CD14-positive monocyte (primary cell): ENCODE data around the gene IRF2. TPM values are rescaled to one million over a fixed set of nuclear protein-coding genes. Genes with fewer than 3 reads are reported as not detected.
A peak's percentile ranks its signal among the peaks of the same experiment; 100 is the strongest.

ENCODE experiments used
- DNase-seq, 3 donors: peaks; one replicate each; pipeline ENCODE4 v3.0.0-alpha.2; 2011 to 2022
- H2AFZ ChIP-seq: 2 replicates; pipeline ENCODE4 v1.6.0; 2012; ENCODE audit warnings: mild to moderate bottlenecking, low read depth, low read length, inconsistent platforms; ENCODE audit not compliant: insufficient read depth, poor library complexity, severe bottlenecking
- H3K27ac ChIP-seq, 2 donors: 1 replicate in 1 of 2; 2 replicates in 1 of 2; pipeline ENCODE4 v1.5.1; 2012 to 2013; ENCODE audit warnings: low read length in 2 of 2, control low read depth in 1 of 2, inconsistent platforms in 1 of 2, low read depth in 1 of 2, mild to moderate bottlenecking in 1 of 2
- H3K27me3 ChIP-seq, 2 donors: one replicate each; pipeline versions ENCODE4 v1.6.0 to v1.6.1; 2011 to 2013; ENCODE audit warnings: low read length in 2 of 2; ENCODE audit not compliant: control insufficient read depth in 2 of 2, insufficient read depth in 2 of 2
- H3K36me3 ChIP-seq, 2 donors: replicated peaks in 1 of 2; 1 replicate in 1 of 2; 2 replicates in 1 of 2; pipeline versions ENCODE4 v1.5.1 to v1.6.1; 2012 to 2013; ENCODE audit warnings: low read length in 2 of 2, control low read depth in 1 of 2, inconsistent platforms in 1 of 2, mild to moderate bottlenecking in 1 of 2; ENCODE audit not compliant: insufficient read depth in 2 of 2, control insufficient read depth in 1 of 2
- H3K4me1 ChIP-seq, 2 donors: 1 replicate in 1 of 2; 2 replicates in 1 of 2; pipeline versions ENCODE4 v1.5.1 to v1.6.1; 2012 to 2013; ENCODE audit warnings: low read length in 2 of 2, control low read depth in 1 of 2, inconsistent platforms in 1 of 2, mild to moderate bottlenecking in 1 of 2, moderate library complexity in 1 of 2; ENCODE audit not compliant: insufficient read depth in 2 of 2, control insufficient read depth in 1 of 2
- H3K4me2 ChIP-seq: replicated peaks from 2 replicates; pipeline ENCODE3; 2012; ENCODE audit warnings: low read length, moderate library complexity, mild to moderate bottlenecking; ENCODE audit not compliant: poor library complexity, severe bottlenecking; ENCODE audit errors: extremely low read depth
- H3K4me3 ChIP-seq, 3 experiments: fragments of 200-600 bp in 1 of 3; sonication (generic) in 1 of 3; replicated peaks in 1 of 3; 1 replicate in 2 of 3; 2 replicates in 1 of 3; pipeline ENCODE4 v1.5.1; 2011 to 2013; ENCODE audit warnings: low read length in 3 of 3, mild to moderate bottlenecking in 3 of 3, control low read depth in 2 of 3, low read depth in 2 of 3, inconsistent platforms in 1 of 3, moderate library complexity in 1 of 3
- H3K79me2 ChIP-seq: 2 replicates; pipeline ENCODE4 v1.6.0; 2012; ENCODE audit warnings: mild to moderate bottlenecking, control low read depth, inconsistent platforms, low read length, moderate library complexity; ENCODE audit not compliant: insufficient read depth
- H3K9ac ChIP-seq: 2 replicates; pipeline ENCODE4 v1.6.0; 2017; ENCODE audit warnings: low read length, mild to moderate bottlenecking; ENCODE audit not compliant: insufficient read depth, poor library complexity, severe bottlenecking
- H3K9me3 ChIP-seq, 2 donors: replicated peaks in 1 of 2; 1 replicate in 1 of 2; 2 replicates in 1 of 2; pipeline versions ENCODE4 v1.5.1 to v1.6.1; 2012 to 2013; ENCODE audit warnings: low read length in 2 of 2, control low read depth in 1 of 2; ENCODE audit not compliant: control insufficient read depth in 1 of 2, insufficient read depth in 1 of 2
- H4K20me1 ChIP-seq: 2 replicates; pipeline ENCODE4 v1.6.0; 2012; ENCODE audit warnings: mild to moderate bottlenecking, low read length, control low read depth, moderate library complexity; ENCODE audit not compliant: insufficient read depth
- H3K27ac Mint-ChIP-seq, 7 donors: one replicate each; pipeline ENCODE4 v1.8.0; 2020; ENCODE audit warnings: mild to moderate bottlenecking in 7 of 7, mixed read lengths in 7 of 7, moderate library complexity in 6 of 7, inconsistent platforms in 2 of 7
- H3K27me3 Mint-ChIP-seq, 3 donors: one replicate each; pipeline ENCODE4 v1.8.0; 2021 to 2022; ENCODE audit warnings: low read depth in 3 of 3, mild to moderate bottlenecking in 3 of 3, mixed read lengths in 3 of 3, moderate library complexity in 3 of 3, inconsistent platforms in 1 of 3
- H3K36me3 Mint-ChIP-seq, 2 donors: one replicate each; pipeline ENCODE4 v1.8.0; 2020; ENCODE audit warnings: mixed read lengths in 2 of 2, inconsistent platforms in 1 of 2, mild to moderate bottlenecking in 1 of 2
- H3K4me1 Mint-ChIP-seq: one replicate; pipeline ENCODE4 v1.8.0; 2020; ENCODE audit warnings: mild to moderate bottlenecking, mixed read lengths
- H3K4me3 Mint-ChIP-seq, 2 donors: one replicate each; pipeline ENCODE4 v1.8.0; 2020; ENCODE audit warnings: mild to moderate bottlenecking in 2 of 2, mixed read lengths in 2 of 2, moderate library complexity in 1 of 2
- H3K9me3 Mint-ChIP-seq, 7 donors: one replicate each; pipeline ENCODE4 v1.8.0; 2020 to 2022; ENCODE audit warnings: mixed read lengths in 7 of 7, mild to moderate bottlenecking in 6 of 7, moderate library complexity in 6 of 7, inconsistent platforms in 2 of 7
- WGBS: methylation state at CpG from one replicate; pipeline ENCODE4 v1.1.5; 2013; ENCODE audit warnings: missing lambda C conversion rate; ENCODE audit not compliant: insufficient coverage; 5-methylcytosine and 5-hydroxymethylcytosine counted together
- intact Hi-C, 2 donors: fragments of 100-400 bp; cut with micrococcal nuclease; formaldehyde crosslinking; loops; one replicate each; pipeline versions ENCODE4 v1.15.0 to v1.15.1; 2023
- polyA minus RNA-seq: library from RNA; depleted of rRNA, polyadenylated mRNA; stranded (reverse); fragments of >200 nt; gene quantifications from 2 replicates; pipeline ENCODE4 v1.2.3, GENCODE V29; 2012
- polyA plus RNA-seq, 3 donors: library from polyadenylated mRNA; depleted of rRNA in 1 of 3; unstranded in 2 of 3; stranded (reverse) in 1 of 3; fragments of 300-500 nt in 2 of 3; fragments of >200 nt in 1 of 3; fragmentation: Illumina TruSeq in 2 of 3; gene quantifications; 1 replicate in 2 of 3; 2 replicates in 1 of 3; pipeline ENCODE4 v1.2.3, GENCODE V29; 2012 to 2021
- total RNA-seq, 12 experiments: library from RNA in 1 of 12; stranded (reverse) in 1 of 12; fragments of 120-200 nt in 1 of 12; gene quantifications; one replicate each; pipeline ENCODE4 v1.2.4 and lab custom pipeline; 2013 to 2026; ENCODE audit warnings: mixed read lengths in 6 of 12, inconsistent platforms in 1 of 12
- TF ChIP-seq, protein P1 (sequence below): fragments of 200-600 bp; IDR thresholded peaks from one replicate; pipeline ENCODE4 v1.8.0; 2022; ENCODE audit warnings: antibody characterized with exemption, mild to moderate bottlenecking

IRF2 gene
- 93.9 TPM for total RNA-seq (2013)
- polyA plus RNA-seq: 10 to 100 TPM; 51.3 to 76.8 (median 56.1) TPM
- 34.6 and 74.3 TPM in 2 replicates for polyA minus RNA-seq
- 26.1 to 91.9 (median 47.0) reads per million in 11 experiments for total RNA-seq (lab: John Stamatoyannopoulos, UW)

DNA sequence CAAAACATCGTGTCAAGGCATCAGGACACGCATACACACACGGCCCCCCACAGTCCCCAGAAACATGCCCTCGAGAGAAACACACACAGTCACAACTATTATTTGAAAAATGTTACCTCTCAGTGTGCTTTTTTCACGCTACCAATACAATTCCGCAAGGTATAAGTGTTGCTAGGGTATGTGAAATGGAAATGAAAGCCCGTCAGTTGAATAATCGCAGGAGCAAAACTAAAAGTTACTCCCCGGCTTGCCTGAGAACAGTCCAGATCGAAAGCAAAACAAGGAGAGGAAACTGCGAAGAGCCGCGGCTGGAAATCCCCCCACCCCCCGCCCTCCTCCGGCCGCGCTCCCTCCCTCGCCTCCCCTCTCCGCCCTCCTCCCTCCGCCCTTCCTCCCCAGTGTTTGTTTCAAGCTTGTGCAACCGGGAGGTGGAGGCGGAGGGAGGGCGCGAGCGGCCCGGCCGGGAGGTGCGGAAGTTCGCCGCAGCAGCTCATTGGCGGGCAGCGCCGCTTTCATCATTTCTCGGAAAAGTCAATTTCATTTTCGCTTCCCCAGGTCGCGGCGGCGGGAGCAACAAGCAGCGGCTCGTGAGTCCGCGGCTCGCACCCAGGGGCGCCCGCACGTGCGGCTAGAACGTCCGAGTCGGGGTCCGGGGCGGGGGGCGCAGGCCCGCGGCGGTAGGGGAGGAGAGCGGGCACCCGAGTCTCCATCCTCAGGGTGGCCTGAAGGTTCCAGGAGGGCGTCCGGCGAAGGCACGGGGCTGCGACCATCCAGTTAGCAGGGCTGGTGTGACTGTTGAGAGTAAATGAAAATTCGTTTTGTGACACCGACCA lies at the start of gene IRF2:
Gene IRF2 (minus strand): TSS at position 288 of the 833 bp plus-strand sequence. CDS start 45,486 bp downstream, outside the sequence.
- Histone ChIP-seq H3K36me3 (peaks cover 0 to 5% of the 10 kb centered on the region in 2 donors), H3K4me3 (peak within 1 kb of the TSS; percentile 86 to 100 (median 97)), H3K9me3 (no peaks in the 10 kb centered on the region), H3K4me1 (peaks cover 53 to 65% of the 10 kb centered on the region in 2 donors), H3K27me3 (no peaks in the 10 kb centered on the region), H3K4me2 (peak within 1 kb of the TSS; percentile 88), H3K27ac (peak within 1 kb of the TSS; percentile 99), H2AFZ (peak within 1 kb of the TSS; percentile 69), H4K20me1 (peaks cover 24% of the 10 kb centered on the region), H3K79me2 (peaks cover 78% of the 10 kb centered on the region), H3K9ac (peak within 1 kb of the TSS; percentile 96)
- H3K36me3 Mint-ChIP-seq: peaks cover 18 to 31% of the 10 kb centered on the region in 2 donors
- intact Hi-C loops: loop anchor here (2.0 to 10.0 kb wide), 6 partner anchors 38 to 970 kb away; partner anchors contain the start of gene ING2 (in 1 of the 2)
- no peaks in the 10 kb centered on the region for H3K27me3 Mint-ChIP-seq
- peaks cover 60% of the 10 kb centered on the region for H3K4me1 Mint-ChIP-seq
- H3K9me3 Mint-ChIP-seq: peaks cover 0 to 2% (median 0%) of the 10 kb centered on the region in 7 donors
- TF ChIP-seq, protein P1, sequence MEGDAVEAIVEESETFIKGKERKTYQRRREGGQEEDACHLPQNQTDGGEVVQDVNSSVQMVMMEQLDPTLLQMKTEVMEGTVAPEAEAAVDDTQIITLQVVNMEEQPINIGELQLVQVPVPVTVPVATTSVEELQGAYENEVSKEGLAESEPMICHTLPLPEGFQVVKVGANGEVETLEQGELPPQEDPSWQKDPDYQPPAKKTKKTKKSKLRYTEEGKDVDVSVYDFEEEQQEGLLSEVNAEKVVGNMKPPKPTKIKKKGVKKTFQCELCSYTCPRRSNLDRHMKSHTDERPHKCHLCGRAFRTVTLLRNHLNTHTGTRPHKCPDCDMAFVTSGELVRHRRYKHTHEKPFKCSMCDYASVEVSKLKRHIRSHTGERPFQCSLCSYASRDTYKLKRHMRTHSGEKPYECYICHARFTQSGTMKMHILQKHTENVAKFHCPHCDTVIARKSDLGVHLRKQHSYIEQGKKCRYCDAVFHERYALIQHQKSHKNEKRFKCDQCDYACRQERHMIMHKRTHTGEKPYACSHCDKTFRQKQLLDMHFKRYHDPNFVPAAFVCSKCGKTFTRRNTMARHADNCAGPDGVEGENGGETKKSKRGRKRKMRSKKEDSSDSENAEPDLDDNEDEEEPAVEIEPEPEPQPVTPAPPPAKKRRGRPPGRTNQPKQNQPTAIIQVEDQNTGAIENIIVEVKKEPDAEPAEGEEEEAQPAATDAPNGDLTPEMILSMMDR: no peak
- peak within 1 kb of the TSS; percentile 99 for H3K4me3 Mint-ChIP-seq
- peak within 1 kb of the TSS; percentile 96 to 99 (median 99) for H3K27ac Mint-ChIP-seq
- DNase-seq: peak; percentile 96 to 99 (median 99)
- WGBS: 0% methylated on average over 50 of the region's 66 CpGs

DNA sequence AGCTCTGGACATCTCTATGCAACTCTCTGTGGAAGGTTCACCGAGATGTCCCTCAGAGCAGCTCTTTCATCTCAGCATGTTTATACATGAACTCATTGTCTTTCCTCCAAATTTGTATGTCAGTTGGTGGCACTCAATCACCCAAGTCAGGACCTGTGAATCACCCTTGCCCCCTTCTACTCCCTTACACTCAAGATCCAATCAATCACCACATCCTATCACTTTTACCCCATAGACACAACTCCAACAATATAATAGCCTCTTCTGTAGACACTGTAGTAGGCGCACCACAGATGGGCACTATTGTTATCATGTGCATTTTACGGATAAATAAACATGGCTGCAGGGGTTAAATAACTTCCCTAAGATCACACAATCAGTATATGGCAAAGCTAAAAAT lies 41.3 kb upstream of the IRF2 start:
- Mint-ChIP-seq H3K36me3 (peaks cover 0 to 1% of the 10 kb centered on the region in 2 donors), H3K27me3 (no peaks in the 10 kb centered on the region), H3K27ac (peak overlapping the region in 4 of 7 donors; percentile 9 to 72 (median 66)), H3K9me3 (peaks cover 0 to 7% (median 6%) of the 10 kb centered on the region in 7 donors), H3K4me3 (no peak overlapping the region), H3K4me1 (peaks cover 33% of the 10 kb centered on the region)
- H3K79me2 ChIP-seq: no peaks in the 10 kb centered on the region
- H3K27me3 ChIP-seq: no peaks in the 10 kb centered on the region
- H3K27ac ChIP-seq: no peak overlapping the region
- intact Hi-C loops: no loop called here
- no peak overlapping the region for H3K4me3 ChIP-seq
- no peaks in the 10 kb centered on the region for H4K20me1 ChIP-seq
- H2AFZ ChIP-seq: no peak overlapping the region
- TF ChIP-seq, protein P1: no peak
- 100% methylated on average over 1 of the region's 3 CpGs for WGBS
- no peaks in the 10 kb centered on the region for H3K36me3 ChIP-seq
- no peaks in the 10 kb centered on the region for H3K9me3 ChIP-seq
- H3K9ac ChIP-seq: no peak overlapping the region
- H3K4me1 ChIP-seq: peaks cover 31 to 34% of the 10 kb centered on the region in 2 donors
- no peak for DNase-seq
- H3K4me2 ChIP-seq: no peak overlapping the region
